T-cell (primary cell): ENCODE measurements around the gene PARD3B. TPM values are rescaled to one million over a fixed set of nuclear protein-coding genes. Genes with fewer than 3 reads are reported as not detected.

ENCODE experiments used
- ATAC-seq, 4 experiments: fragments of 200-7000 bp in 3 of 4; fragments of 150-1000 bp in 1 of 4; cut with Tn5 transposase; replicated peaks in 1 of 4; 1 replicate in 3 of 4; 2 replicates in 1 of 4; pipeline ENCODE4 v1.10.0; 2021; ENCODE audit warnings: moderate library complexity in 3 of 4, mild to moderate bottlenecking in 2 of 4, moderate number of reproducible peaks in 1 of 4
- CTCF ChIA-PET, 2 donors: fragments of 300-600 bp; sonication (Branson Sonifier 250); formaldehyde crosslinking; loops; one replicate each; lab custom pipeline; 2022; ENCODE audit warnings: antibody characterized with exemption in 2 of 2; lab: Charles Lee
- POLR2A ChIA-PET, 2 donors: fragments of 300-600 bp; sonication (Branson Sonifier 250); formaldehyde crosslinking; loops; one replicate each; lab custom pipeline; 2022; ENCODE audit warnings: antibody characterized with exemption in 2 of 2; lab: Charles Lee
- DNase-seq, 35 experiments: peaks; one replicate each; pipeline versions ENCODE4 v3.0.0 to v3.0.0-alpha.2; 2013 to 2023
- H3K27ac ChIP-seq: one replicate; pipeline ENCODE4 v1.5.1; 2013; ENCODE audit warnings: low read length
- H3K27me3 ChIP-seq, 2 experiments: replicated peaks in 1 of 2; 1 replicate in 1 of 2; 2 replicates in 1 of 2; pipeline versions ENCODE4 v1.6.1 to v1.7.0; 2013; ENCODE audit warnings: low read length in 1 of 2, mixed read lengths in 1 of 2; ENCODE audit not compliant: control insufficient read depth in 2 of 2, insufficient read depth in 2 of 2; ENCODE audit errors: extremely low read depth in 1 of 2
- H3K36me3 ChIP-seq, 2 donors: 1 replicate in 1 of 2; 2 replicates in 1 of 2; pipeline versions ENCODE4 v1.6.1 to v1.7.0; 2013; ENCODE audit warnings: low read length in 1 of 2; ENCODE audit not compliant: control insufficient read depth in 2 of 2, insufficient read depth in 1 of 2; ENCODE audit errors: extremely low read depth in 1 of 2
- H3K4me1 ChIP-seq, 2 experiments: 1 replicate in 1 of 2; 2 replicates in 1 of 2; pipeline versions ENCODE4 v1.6.1 to v1.7.0; 2013; ENCODE audit warnings: low read length in 2 of 2, mixed read lengths in 1 of 2; ENCODE audit not compliant: insufficient read depth in 2 of 2, control insufficient read depth in 1 of 2; ENCODE audit errors: extremely low read depth in 1 of 2
- H3K4me3 ChIP-seq, 2 donors: 1 replicate in 1 of 2; 2 replicates in 1 of 2; pipeline versions ENCODE4 v1.5.1 to v1.7.0; 2013; ENCODE audit warnings: mild to moderate bottlenecking in 2 of 2, low read length in 1 of 2, moderate library complexity in 1 of 2; ENCODE audit not compliant: control insufficient read depth in 1 of 2; ENCODE audit errors: extremely low read depth in 1 of 2
- H3K9me3 ChIP-seq: 2 replicates; pipeline ENCODE4 v1.7.0; 2013
- H3K27ac Mint-ChIP-seq, 2 donors: one replicate each; pipeline ENCODE4 v1.8.0; 2020 to 2021; ENCODE audit warnings: mild to moderate bottlenecking in 2 of 2, mixed read lengths in 2 of 2
- H3K27me3 Mint-ChIP-seq, 2 donors: one replicate each; pipeline ENCODE4 v1.8.0; 2021 to 2022; ENCODE audit warnings: mixed read lengths in 2 of 2
- H3K36me3 Mint-ChIP-seq: one replicate; pipeline ENCODE4 v1.8.0; 2021; ENCODE audit warnings: mixed read lengths
- H3K4me1 Mint-ChIP-seq, 3 donors: one replicate each; pipeline ENCODE4 v1.8.0; 2020 to 2022; ENCODE audit warnings: mixed read lengths in 3 of 3, mild to moderate bottlenecking in 1 of 3
- H3K4me3 Mint-ChIP-seq, 3 donors: one replicate each; pipeline ENCODE4 v1.8.0; 2020 to 2022; ENCODE audit warnings: mild to moderate bottlenecking in 3 of 3, mixed read lengths in 3 of 3, moderate library complexity in 3 of 3
- H3K9me3 Mint-ChIP-seq, 3 donors: one replicate each; pipeline ENCODE4 v1.8.0; 2020 to 2022; ENCODE audit warnings: mixed read lengths in 3 of 3
- whole genome bisulfite sequencing: methylation state at CpG from one replicate; pipeline ENCODE4 v1.1.5; 2013; ENCODE audit warnings: missing lambda C conversion rate; ENCODE audit not compliant: insufficient coverage; 5-methylcytosine and 5-hydroxymethylcytosine counted together
- total RNA-seq, 35 experiments: library from RNA in 6 of 35; stranded (reverse) in 6 of 35; fragments of 120-200 nt in 1 of 35; gene quantifications; one replicate each; pipeline versions ENCODE4 v1.2.1 to v1.2.4 and lab custom pipeline; 2013 to 2026

The PARD3B gene
- total RNA-seq, 5 donors from 2014 or later (not counting 1 experiment from before 2014, with no cell fraction given), result 0.75 to 2.0 (median 1.6) TPM

- CTCF ChIA-PET, result no interaction called here
- Histone ChIP-seq H3K4me3 (no peak overlapping the region), H3K27me3 (no peaks in the 10 kb centered on the region), H3K36me3 (no peaks in the 10 kb centered on the region), H3K27ac (no peak overlapping the region), H3K9me3 (no peaks in the 10 kb centered on the region), H3K4me1 (no peaks in the 10 kb centered on the region)
- WGBS, result no CpG with 5 or more reads among the region's 1 CpG
- Mint-ChIP-seq H3K9me3 (no peaks in the 10 kb centered on the region), H3K27me3 (no peaks in the 10 kb centered on the region), H3K4me3 (no peak overlapping the region), H3K27ac (no peak overlapping the region), H3K4me1 (no peaks in the 10 kb centered on the region), H3K36me3 (no peaks in the 10 kb centered on the region)
- ATAC-seq (no peak), DNase-seq (no peak)
- POLR2A ChIA-PET, result no interaction called here
Measured at GRCh38 chr2:204753841-204754240, 208.6 kb downstream of the PARD3B start.

GRCh38 chr2:204754898-204755297 is 209.6 kb downstream of the PARD3B start:
- no peaks in the 10 kb centered on the region for H3K9me3 ChIP-seq
- DNase-seq (no peak), ATAC-seq (no peak)
- H3K27me3 ChIP-seq, result no peaks in the 10 kb centered on the region
- POLR2A ChIA-PET, result no interaction called here
- Mint-ChIP-seq H3K36me3 (no peaks in the 10 kb centered on the region), H3K9me3 (no peaks in the 10 kb centered on the region), H3K27ac (no peak overlapping the region), H3K4me3 (no peak overlapping the region), H3K27me3 (no peaks in the 10 kb centered on the region), H3K4me1 (no peaks in the 10 kb centered on the region)
- CTCF ChIA-PET, result no interaction called here
- H3K36me3 ChIP-seq, result no peaks in the 10 kb centered on the region
- no peak overlapping the region for H3K4me3 ChIP-seq
- WGBS, result no CpG with 5 or more reads among the region's 3 CpGs
- no peaks in the 10 kb centered on the region for H3K4me1 ChIP-seq
- no peak overlapping the region for H3K27ac ChIP-seq

- Histone ChIP-seq H3K36me3 (no peaks in the 10 kb centered on the region), H3K27me3 (no peaks in the 10 kb centered on the region), H3K27ac (no peak overlapping the region), H3K4me3 (no peak overlapping the region), H3K4me1 (no peaks in the 10 kb centered on the region), H3K9me3 (no peaks in the 10 kb centered on the region)
- Mint-ChIP-seq H3K27me3 (no peaks in the 10 kb centered on the region), H3K4me1 (no peaks in the 10 kb centered on the region), H3K4me3 (no peak overlapping the region), H3K9me3 (peaks cover 7 to 15% (median 8%) of the 10 kb centered on the region in 3 donors), H3K36me3 (no peaks in the 10 kb centered on the region), H3K27ac (no peak overlapping the region)
- ChIA-PET CTCF (no interaction called here), POLR2A (interaction anchor here in 1 of 2 donors (0.8 kb wide), 1 partner anchor 32 kb away, joined by 3 read pairs; no protein-coding TSS in a partner anchor)
- WGBS, result no CpG with 5 or more reads among the region's 4 CpGs
- no peak for DNase-seq
- ATAC-seq, result no peak
Measured at GRCh38 chr2:204763974-204764703, 218.9 kb downstream of the PARD3B start.

GRCh38 chr2:204770735-204771134 is 225.5 kb downstream of the PARD3B start:
- CTCF ChIA-PET, result no interaction called here
- H3K9me3 Mint-ChIP-seq, result no peaks in the 10 kb centered on the region

GRCh38 chr2:204771721-204772120 is 226.4 kb downstream of the PARD3B start:
- ATAC-seq (no peak), DNase-seq (no peak)
- Mint-ChIP-seq H3K4me1 (no peaks in the 10 kb centered on the region), H3K9me3 (no peaks in the 10 kb centered on the region), H3K27ac (no peak overlapping the region), H3K36me3 (no peaks in the 10 kb centered on the region), H3K27me3 (peaks cover 14 to 15% of the 10 kb centered on the region in 2 donors), H3K4me3 (no peak overlapping the region)
- CTCF ChIA-PET, result no interaction called here
- Histone ChIP-seq H3K9me3 (no peaks in the 10 kb centered on the region), H3K36me3 (no peaks in the 10 kb centered on the region), H3K4me1 (no peaks in the 10 kb centered on the region), H3K27ac (no peak overlapping the region), H3K4me3 (no peak overlapping the region), H3K27me3 (no peaks in the 10 kb centered on the region)
- POLR2A ChIA-PET, result no interaction called here

More at GRCh38 chr2:204770735-204771134, 225.5 kb downstream of the PARD3B start:
- Mint-ChIP-seq H3K4me1 (no peaks in the 10 kb centered on the region), H3K36me3 (no peaks in the 10 kb centered on the region), H3K27me3 (peaks cover 12 to 13% of the 10 kb centered on the region in 2 donors), H3K4me3 (no peak overlapping the region), H3K27ac (no peak overlapping the region)
- H3K27ac ChIP-seq, result no peak overlapping the region
- WGBS, result no CpG with 5 or more reads among the region's 1 CpG
- no peaks in the 10 kb centered on the region for H3K27me3 ChIP-seq
- no peaks in the 10 kb centered on the region for H3K4me1 ChIP-seq
- H3K36me3 ChIP-seq, result no peaks in the 10 kb centered on the region
- no peaks in the 10 kb centered on the region for H3K9me3 ChIP-seq
- DNase-seq (no peak), ATAC-seq (no peak)
- POLR2A ChIA-PET, result no interaction called here
- no peak overlapping the region for H3K4me3 ChIP-seq

GRCh38 chr2:204772546-204772945 is 227.3 kb downstream of the PARD3B start:
- Mint-ChIP-seq H3K9me3 (no peaks in the 10 kb centered on the region), H3K36me3 (no peaks in the 10 kb centered on the region), H3K27me3 (peaks cover 14 to 21% of the 10 kb centered on the region in 2 donors), H3K27ac (no peak overlapping the region), H3K4me1 (no peaks in the 10 kb centered on the region), H3K4me3 (no peak overlapping the region)
- no peaks in the 10 kb centered on the region for H3K9me3 ChIP-seq
- H3K36me3 ChIP-seq, result no peaks in the 10 kb centered on the region
- POLR2A ChIA-PET, result no interaction called here
- H3K4me3 ChIP-seq, result no peak overlapping the region
- H3K27ac ChIP-seq, result no peak overlapping the region
- no CpG with 5 or more reads among the region's 1 CpG for WGBS
- ATAC-seq (no peak), DNase-seq (no peak)
- CTCF ChIA-PET, result no interaction called here
- H3K4me1 ChIP-seq, result no peaks in the 10 kb centered on the region
- H3K27me3 ChIP-seq, result no peaks in the 10 kb centered on the region
